ENCODE data around the gene SMTNL2.
"Not testable (repeated sequence)": the region's sequence is repeated elsewhere in the genome, so short reads cannot be mapped to it uniquely, and the experiment has no call there.

The SMTNL2 gene

DNA sequence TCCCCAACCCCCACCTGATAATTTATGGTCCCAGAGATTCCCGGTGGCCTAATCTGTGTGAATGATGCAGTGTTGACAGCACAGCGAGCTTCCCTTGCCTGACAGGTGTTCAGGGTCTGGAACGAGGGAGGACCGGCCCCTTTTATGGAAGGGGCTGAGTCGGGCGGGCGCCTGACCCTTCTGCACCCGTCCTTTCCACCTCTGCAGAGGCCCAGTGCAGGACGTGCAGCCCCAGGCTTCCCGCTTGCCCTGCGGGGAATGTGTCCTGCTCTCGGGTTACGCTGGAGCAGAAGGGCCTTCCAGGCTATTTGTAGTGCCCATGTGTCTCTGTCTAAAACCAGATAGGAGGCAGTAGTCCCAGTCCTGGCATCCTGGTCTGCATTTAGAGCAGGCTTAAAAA is 16.2 kb downstream of the SMTNL2 start:
- DNase-seq (ENCODE audit: low read depth in 2 of 2, low spot score in 1 of 2) = no peak

GRCh38 chr17:4601326-4601725 is 17.0 kb downstream of the SMTNL2 start:
- DNase-seq (ENCODE audit: low read depth in 2 of 2, low spot score in 1 of 2) = no peak

GRCh38 chr17:4602041-4602440 is 17.7 kb downstream of the SMTNL2 start:
- no peak for DNase-seq (ENCODE audit: low read depth in 2 of 2, low spot score in 1 of 2)

DNA sequence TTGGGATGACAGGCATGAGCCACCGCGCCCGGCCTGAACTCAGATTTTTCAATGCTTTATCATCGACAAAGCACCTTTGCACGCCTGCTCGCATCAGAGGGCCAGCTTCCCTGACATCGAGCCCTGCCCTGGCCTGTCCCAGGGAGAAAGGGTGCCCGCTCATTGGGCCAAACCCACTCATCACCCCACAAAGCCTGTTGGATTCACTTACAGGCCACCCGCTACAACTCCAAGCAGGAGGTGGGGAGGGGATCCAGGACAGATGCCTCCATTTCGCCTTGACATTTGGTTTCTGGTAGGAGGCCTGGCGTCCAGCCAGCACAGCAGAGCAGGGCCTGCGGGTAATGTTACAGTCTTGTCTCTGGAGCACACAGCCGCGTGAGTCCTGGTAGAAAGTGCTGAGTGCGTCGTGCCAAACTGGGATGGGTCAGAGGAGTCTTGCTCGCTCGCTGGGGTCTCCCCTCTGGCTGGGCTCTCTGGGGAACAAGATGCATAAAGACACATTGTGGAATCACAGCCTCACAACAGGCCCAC is 19.8 kb downstream of the SMTNL2 start:
- DNase-seq (ENCODE audit: low read depth in 2 of 2, low spot score in 1 of 2) = no peak

- DNase-seq (ENCODE audit: low read depth in 2 of 2, low spot score in 1 of 2) = not testable (repeated sequence)
These were observed 20.4 kb downstream of the SMTNL2 start for GRCh38 chr17:4604736-4605135.

- no peak for DNase-seq (ENCODE audit: low read depth in 2 of 2, low spot score in 1 of 2)
These were observed 21.5 kb downstream of the SMTNL2 start for GRCh38 chr17:4605826-4606225.

- no peak for DNase-seq (ENCODE audit: low read depth in 2 of 2, low spot score in 1 of 2)
These were observed 23.0 kb downstream of the SMTNL2 start for GRCh38 chr17:4607261-4607741.

DNA sequence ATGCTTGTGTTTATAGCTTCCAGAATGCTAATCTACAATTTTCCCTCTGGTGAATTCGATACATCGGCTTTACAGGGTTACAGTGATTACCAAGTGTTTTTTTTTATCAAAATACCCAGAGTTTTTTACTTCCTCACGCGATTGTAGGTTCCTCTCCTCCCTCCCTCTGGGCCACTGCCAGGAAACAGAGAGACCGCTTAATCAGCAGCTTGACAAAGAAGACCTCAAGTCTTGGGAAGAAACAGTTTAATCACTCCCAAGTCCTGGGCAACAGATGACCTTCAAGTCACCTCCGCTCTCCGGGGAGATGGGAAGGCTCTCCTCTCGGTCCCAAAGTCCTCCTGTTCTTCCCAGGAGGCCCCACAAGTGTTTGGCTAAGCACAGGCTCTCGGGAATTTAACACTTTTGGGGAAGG is 23.5 kb downstream of the SMTNL2 start:
- no peak for DNase-seq (ENCODE audit: low read depth in 2 of 2, low spot score in 1 of 2)

DNA sequence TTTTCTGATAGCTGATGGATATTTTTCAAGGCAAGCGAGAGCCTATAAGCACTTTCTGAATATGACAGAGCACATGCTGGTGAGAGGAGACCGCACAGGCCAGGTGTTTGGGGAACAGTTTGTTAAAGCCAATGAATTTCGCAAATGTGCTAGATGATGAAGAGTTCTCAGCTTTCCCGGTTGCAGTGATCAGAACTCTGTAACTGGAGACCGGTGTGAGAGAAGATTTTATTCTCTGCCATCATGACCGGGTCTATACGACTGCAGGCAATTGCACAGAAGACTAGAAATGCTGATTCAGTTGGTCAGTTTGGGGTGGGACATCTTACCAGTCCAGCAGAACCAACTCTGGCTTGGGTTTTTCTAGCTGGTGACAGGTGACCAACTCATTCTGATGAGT is 25.4 kb downstream of the SMTNL2 start:
- DNase-seq (ENCODE audit: low read depth in 2 of 2, low spot score in 1 of 2) = no peak

GRCh38 chr17:4610162-4610561 is 25.8 kb downstream of the SMTNL2 start:
- DNase-seq (ENCODE audit: low read depth in 2 of 2, low spot score in 1 of 2) = no peak

GRCh38 chr17:4610656-4611055 is 26.3 kb downstream of the SMTNL2 start:
- DNase-seq (ENCODE audit: low read depth in 2 of 2, low spot score in 1 of 2) = no peak

DNA sequence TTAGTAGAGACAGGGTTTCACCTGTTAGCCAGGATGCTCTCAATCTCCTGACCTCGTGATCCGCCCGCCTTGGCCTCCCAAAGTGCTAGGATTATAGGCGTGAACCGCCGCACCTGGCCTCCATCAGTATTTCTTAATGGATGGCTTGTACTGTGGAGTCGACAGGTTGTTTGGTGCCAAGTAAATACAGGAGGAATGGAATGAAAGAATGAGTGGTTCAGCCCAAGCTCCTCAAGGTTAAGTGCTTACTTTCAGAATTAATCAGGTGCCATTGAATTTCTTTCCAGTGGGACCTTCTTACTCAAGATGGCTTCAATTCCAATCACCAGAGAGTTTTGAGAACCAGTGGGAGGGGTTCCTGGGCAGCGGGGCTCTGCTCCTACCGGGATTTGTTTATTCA is 32.1 kb downstream of the SMTNL2 start:
- no peak for DNase-seq (ENCODE audit: low read depth in 2 of 2, low spot score in 1 of 2)

GRCh38 chr17:4617090-4617489 is 32.8 kb downstream of the SMTNL2 start:
- no peak for DNase-seq (ENCODE audit: low read depth in 2 of 2, low spot score in 1 of 2)

GRCh38 chr17:4617590-4618351 is 33.4 kb downstream of the SMTNL2 start:
- DNase-seq (ENCODE audit: low read depth in 2 of 2, low spot score in 1 of 2) = no peak

DNA sequence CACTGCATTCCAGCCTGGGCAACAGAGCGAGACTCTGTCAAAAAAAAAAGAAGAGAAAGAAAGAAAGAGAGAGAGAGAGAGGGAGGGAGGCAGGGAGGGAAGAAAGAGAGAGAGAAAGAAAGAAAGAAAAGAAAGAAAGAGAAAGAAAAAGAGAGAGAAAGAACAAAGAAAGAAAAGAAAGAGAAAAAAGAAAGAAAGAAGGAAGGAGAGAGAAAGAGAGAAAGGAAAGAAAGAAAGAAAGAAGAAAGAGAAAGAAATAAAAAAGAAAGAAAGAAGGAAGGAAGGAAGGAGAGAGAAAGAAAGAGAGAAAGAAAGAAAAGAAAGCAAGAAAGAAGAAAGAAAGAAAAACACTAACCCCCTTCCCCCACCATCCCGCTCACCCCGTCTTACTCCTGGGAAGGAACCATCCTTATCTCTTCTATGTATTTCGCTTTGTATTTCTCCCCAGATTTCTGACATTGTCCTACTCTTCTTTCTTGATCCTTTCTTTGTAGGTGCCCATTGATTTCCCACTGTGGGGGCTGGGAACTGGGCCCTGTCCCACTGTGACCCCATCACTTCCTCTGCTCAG is 36.3 kb downstream of the SMTNL2 start:
- no peak for DNase-seq (ENCODE audit: low read depth in 2 of 2, low spot score in 1 of 2)

DNA sequence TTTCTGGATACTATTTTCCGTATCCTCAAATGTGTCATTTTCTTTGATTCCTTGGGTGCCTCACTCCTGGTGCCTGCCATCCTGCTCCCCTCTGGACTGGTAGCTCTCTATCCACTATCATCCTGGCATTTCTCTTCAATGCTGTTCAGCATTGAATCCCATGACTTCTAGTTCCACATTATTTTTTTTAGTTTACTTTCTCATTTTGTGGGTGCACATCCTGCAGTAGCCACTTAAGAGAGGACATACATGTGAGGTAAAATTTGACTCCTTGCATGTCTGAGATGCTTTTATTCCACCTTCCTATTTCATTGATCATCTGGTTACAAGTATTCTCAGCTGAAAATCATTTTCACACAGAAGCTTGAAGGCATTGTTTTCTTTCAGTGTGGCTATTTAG is 38.0 kb downstream of the SMTNL2 start:
- DNase-seq (ENCODE audit: low read depth in 2 of 2, low spot score in 1 of 2) = no peak

DNA sequence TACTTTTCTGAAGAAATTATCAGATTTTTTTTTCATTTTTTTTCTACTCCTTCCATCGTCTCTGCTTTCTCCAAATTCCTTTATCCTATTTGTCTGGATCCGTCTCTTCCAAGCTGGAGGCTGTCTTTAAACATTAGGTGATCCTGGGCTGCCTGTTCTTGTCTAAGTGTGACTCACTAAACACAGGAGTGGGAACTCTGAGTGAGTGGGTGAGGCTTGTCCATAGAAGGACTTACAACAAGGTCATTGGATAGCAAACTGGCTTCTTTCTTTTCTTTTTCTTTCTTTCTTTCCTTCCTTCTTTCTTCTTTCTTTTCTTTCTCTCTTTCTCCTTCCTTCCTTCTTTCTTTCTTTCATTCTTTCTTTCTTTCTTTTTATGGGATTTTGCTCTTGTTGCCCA is 38.9 kb downstream of the SMTNL2 start:
- DNase-seq (ENCODE audit: low read depth in 2 of 2, low spot score in 1 of 2) = no peak

GRCh38 chr17:4624451-4624911 is 40.2 kb downstream of the SMTNL2 start:
- DNase-seq (ENCODE audit: low read depth in 2 of 2, low spot score in 1 of 2) = not testable (repeated sequence)

DNA sequence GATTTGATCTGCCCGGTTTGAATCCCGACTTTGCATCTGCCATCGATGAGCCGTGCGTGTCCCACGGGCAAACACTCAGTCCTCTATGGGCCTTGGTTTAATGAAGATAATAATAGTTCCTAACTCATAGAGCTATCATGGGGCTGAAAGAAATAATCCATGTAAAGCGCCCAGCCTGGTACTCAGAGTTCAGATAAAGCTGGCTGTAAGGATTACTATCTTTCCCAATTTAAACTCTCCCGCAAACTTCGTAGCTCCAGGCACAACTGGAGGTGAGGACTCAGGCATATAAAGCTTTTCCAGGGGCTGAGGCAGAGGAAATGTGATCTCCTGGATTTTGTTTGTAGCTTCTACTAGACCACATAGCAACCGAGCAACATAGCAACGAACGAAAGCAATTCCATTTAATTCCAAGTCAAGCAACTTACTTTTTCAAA is 40.9 kb downstream of the SMTNL2 start:
- no peak for DNase-seq (ENCODE audit: low read depth in 2 of 2, low spot score in 1 of 2)

DNA sequence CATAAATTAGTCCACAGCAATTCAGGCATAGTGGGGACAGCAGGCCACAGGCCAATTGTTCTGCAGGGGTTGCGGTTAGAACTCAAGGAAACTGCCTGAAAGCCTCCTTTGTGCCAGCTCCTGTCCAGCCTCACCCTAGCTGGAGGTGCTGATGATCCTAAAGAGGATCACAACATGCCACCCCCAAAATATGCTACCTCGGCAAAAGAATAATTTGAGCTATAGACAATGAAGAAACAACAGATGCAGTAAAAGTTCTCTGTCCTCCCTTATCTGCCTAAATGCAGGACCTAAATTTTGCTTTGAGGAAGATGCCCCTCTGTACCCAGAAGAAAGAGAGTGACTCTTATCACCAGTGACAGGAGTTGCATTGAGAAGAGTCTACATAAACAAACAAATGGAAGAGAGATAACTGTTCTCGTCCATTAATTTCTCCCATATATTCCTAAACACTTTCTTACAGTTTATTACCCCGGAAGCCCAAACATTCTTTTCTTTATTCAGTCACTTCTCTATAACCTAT is 42.5 kb downstream of the SMTNL2 start:
- DNase-seq (ENCODE audit: low read depth in 2 of 2, low spot score in 1 of 2) = no peak

DNA sequence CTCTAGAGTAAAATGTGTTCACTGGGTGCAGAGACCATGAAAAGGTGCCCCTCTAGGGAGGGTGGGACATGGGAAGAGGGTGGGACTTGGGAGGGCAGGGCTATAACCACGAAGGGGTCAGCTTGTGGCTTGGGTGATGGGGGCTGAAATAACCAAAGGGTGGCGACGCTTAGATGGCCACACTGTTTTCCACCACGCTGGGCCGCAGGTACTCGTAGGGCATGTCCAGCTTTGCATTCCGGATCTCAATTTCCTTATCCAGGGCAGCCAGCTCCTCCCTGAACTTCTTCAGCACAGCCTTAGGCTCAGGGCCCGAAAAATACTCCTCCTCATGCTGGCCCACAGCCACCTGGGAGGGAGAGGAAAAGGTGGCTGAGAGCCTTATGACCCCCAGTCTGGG is 47.1 kb downstream of the SMTNL2 start:
- DNase-seq (ENCODE audit: low read depth in 2 of 2, low spot score in 1 of 2) = no peak
